IMR-90 (cell line): Measurements from ENCODE around the gene TGM5. TPM values are rescaled to one million over a fixed set of nuclear protein-coding genes. Genes with fewer than 3 reads are reported as not detected.

Source experiments
- ATAC-seq: fragments of 200-7000 bp; cut with Tn5 transposase; 2 replicates; pipeline ENCODE4 v1.9.1; 2020; ENCODE audit warnings: low read depth, mild to moderate bottlenecking, moderate library complexity
- BruUV-seq: library from RNA; stranded (reverse); fragments of 400-500 nt; replicated peaks from 2 replicates; lab custom pipeline; 2021; lab: Mats Ljungman, UMichigan
- CTCF ChIA-PET: fragments of 300-600 bp; formaldehyde crosslinking; extraction: SDS; loops from one replicate; lab custom pipeline; 2021; ENCODE audit warnings: antibody characterized with exemption; lab: Yijun Ruan, JAX
- POLR2A ChIA-PET: fragments of 300-600 bp; sonication (Branson Sonifier 250); formaldehyde crosslinking; loops from one replicate; lab custom pipeline; 2022; ENCODE audit warnings: antibody characterized with exemption; ENCODE audit not compliant: unreplicated experiment; lab: Charles Lee
- DNase-seq: peaks from one replicate; pipeline ENCODE4 v3.0.0; 2013
- H2AFZ ChIP-seq: replicated peaks from 2 replicates; pipeline ENCODE3; 2013; ENCODE audit warnings: low read length, mild to moderate bottlenecking; ENCODE audit not compliant: poor library complexity
- H2AK5ac ChIP-seq: 2 replicates; pipeline ENCODE4 v1.6.1; 2013; ENCODE audit warnings: low read depth, low read length, inconsistent platforms
- H2AK9ac ChIP-seq: replicated peaks from 2 replicates; pipeline ENCODE3; 2013; ENCODE audit warnings: mild to moderate bottlenecking, low read depth, low read length, moderate library complexity; ENCODE audit not compliant: poor library complexity
- H2BK120ac ChIP-seq: 2 replicates; pipeline ENCODE4 v1.6.1; 2013; ENCODE audit warnings: low read depth, low read length, inconsistent platforms
- H2BK15ac ChIP-seq: 3 replicates; pipeline ENCODE4 v1.6.1; 2013; ENCODE audit warnings: low read depth, low read length, inconsistent platforms
- H2BK20ac ChIP-seq: 2 replicates; pipeline ENCODE4 v1.6.1; 2013; ENCODE audit warnings: low read depth, mild to moderate bottlenecking, inconsistent platforms, low read length, moderate library complexity
- H2BK5ac ChIP-seq: 2 replicates; pipeline ENCODE4 v1.6.1; 2013; ENCODE audit warnings: mild to moderate bottlenecking, low read depth, low read length, inconsistent platforms; ENCODE audit not compliant: poor library complexity, severe bottlenecking
- H3K14ac ChIP-seq: replicated peaks from 2 replicates; pipeline ENCODE4 v1.6.1; 2013; ENCODE audit warnings: low read depth, low read length, inconsistent platforms
- H3K18ac ChIP-seq: 2 replicates; pipeline ENCODE4 v1.6.1; 2013; ENCODE audit warnings: low read depth, low read length, control low read depth
- H3K23ac ChIP-seq: 2 replicates; pipeline ENCODE4 v1.6.1; 2013; ENCODE audit warnings: low read depth, low read length, inconsistent platforms
- H3K27ac ChIP-seq: 2 replicates; pipeline ENCODE4 v1.5.1; 2013; ENCODE audit warnings: mild to moderate bottlenecking, control low read depth, low read length; ENCODE audit not compliant: insufficient read depth
- H3K27me3 ChIP-seq: 2 replicates; pipeline ENCODE4 v1.6.1; 2013; ENCODE audit warnings: low read length; ENCODE audit not compliant: control insufficient read depth, insufficient read depth
- H3K36me3 ChIP-seq: 2 replicates; pipeline ENCODE4 v1.6.1; 2013; ENCODE audit warnings: low read length, mixed read lengths; ENCODE audit not compliant: control insufficient read depth, insufficient read depth
- H3K4ac ChIP-seq: 2 replicates; pipeline ENCODE4 v1.6.1; 2013; ENCODE audit warnings: low read depth, low read length, inconsistent platforms
- H3K4me1 ChIP-seq: 2 replicates; pipeline ENCODE4 v1.6.1; 2013; ENCODE audit warnings: low read length, mixed read lengths; ENCODE audit not compliant: control insufficient read depth, insufficient read depth
- H3K4me2 ChIP-seq: 2 replicates; pipeline ENCODE4 v1.6.1; 2013; ENCODE audit warnings: low read depth, mild to moderate bottlenecking, control low read depth, low read length, moderate library complexity
- H3K4me3 ChIP-seq: 2 replicates; pipeline ENCODE4 v1.5.1; 2013; ENCODE audit warnings: low read depth, mild to moderate bottlenecking, control low read depth, low read length, moderate library complexity; ENCODE audit not compliant: insufficient read depth
- H3K56ac ChIP-seq: 2 replicates; pipeline ENCODE4 v1.6.1; 2013; ENCODE audit warnings: low read length, inconsistent platforms; ENCODE audit not compliant: insufficient read depth; ENCODE audit errors: extremely low read depth
- H3K79me1 ChIP-seq, 2 experiments: 2 replicates each; pipeline ENCODE4 v1.6.1; 2013; ENCODE audit warnings: low read length in 2 of 2, inconsistent platforms in 1 of 2, low read depth in 1 of 2
- H3K9ac ChIP-seq: 2 replicates; pipeline ENCODE4 v1.6.1; 2013; ENCODE audit warnings: low read depth, low read length, control low read depth
- H3K9me1 ChIP-seq: 2 replicates; pipeline ENCODE4 v1.6.1; 2013; ENCODE audit warnings: low read length, inconsistent platforms; ENCODE audit not compliant: insufficient read depth
- H3K9me3 ChIP-seq: 2 replicates; pipeline ENCODE4 v1.6.1; 2013; ENCODE audit warnings: low read length; ENCODE audit not compliant: control insufficient read depth, insufficient read depth
- H4K20me1 ChIP-seq: 2 replicates; pipeline ENCODE4 v1.6.1; 2013; ENCODE audit warnings: low read length, inconsistent platforms; ENCODE audit not compliant: insufficient read depth
- H4K5ac ChIP-seq: 2 replicates; pipeline ENCODE4 v1.6.1; 2013; ENCODE audit warnings: mild to moderate bottlenecking, low read depth, low read length, control low read depth
- H4K8ac ChIP-seq, 2 experiments: 2 replicates each; pipeline ENCODE4 v1.6.1; 2013; ENCODE audit warnings: low read depth in 2 of 2, low read length in 2 of 2, control low read depth in 1 of 2, inconsistent platforms in 1 of 2
- H4K91ac ChIP-seq: 2 replicates; pipeline ENCODE4 v1.6.1; 2013; ENCODE audit warnings: low read depth, low read length, inconsistent platforms; ENCODE audit not compliant: insufficient read depth
- CEBPB ChIP-seq: IDR thresholded peaks from 2 replicates; pipeline ENCODE4 v1.6.1; 2012; ENCODE audit warnings: low read depth, low read length, improper control_type of control experiment
- FOS ChIP-seq: fragments of 150-350 bp; IDR thresholded peaks from 2 replicates; pipeline ENCODE4 v1.6.1; 2016; ENCODE audit warnings: low read depth, low read length
- MAZ ChIP-seq: IDR thresholded peaks from 2 replicates; pipeline ENCODE4 v1.6.1; 2012; ENCODE audit warnings: low read depth, mild to moderate bottlenecking, low read length, improper control_type of control experiment, moderate library complexity, borderline replicate concordance
- MXI1 ChIP-seq: IDR thresholded peaks from 2 replicates; pipeline ENCODE4 v1.6.1; 2012; ENCODE audit warnings: low read depth, mild to moderate bottlenecking, low read length, moderate library complexity, borderline replicate concordance
- WGBS, 2 experiments: methylation state at CpG; one replicate each; pipeline versions ENCODE4 v1.1.5 to v1.1.7; 2013; ENCODE audit warnings: missing lambda C conversion rate in 2 of 2; ENCODE audit not compliant: insufficient read length in 1 of 2; ENCODE audit errors: extremely low coverage in 2 of 2; 5-methylcytosine and 5-hydroxymethylcytosine counted together
- dilution Hi-C: fragments of 300-500 bp; cut with HindIII; formaldehyde crosslinking; loops from one replicate; pipeline ENCODE4 v1.14.3; 2018; ENCODE audit warnings: low sequenced_read_pairs; ENCODE audit not compliant: unreplicated experiment
- in situ Hi-C: fragments of 300-500 bp; cut with MboI; formaldehyde crosslinking; loops from 3 replicates; pipeline ENCODE4 v1.14.3; 2019; ENCODE audit warnings: low sequenced_read_pairs, inconsistent platforms, mixed read lengths
- intact Hi-C: fragments of 100-400 bp; cut with micrococcal nuclease; formaldehyde crosslinking; loops from 2 replicates; pipeline ENCODE4 v1.10.0; 2022
- polyA plus RNA-seq, 3 experiments: library from polyadenylated mRNA; depleted of rRNA; stranded (reverse); fragments of >200 nt; gene quantifications; 2 replicates each; pipeline ENCODE4 v1.2.3, GENCODE V29; 2012; ENCODE audit warnings: low replicate concordance in 1 of 3
- total RNA-seq: library from RNA; depleted of rRNA; stranded (reverse); fragments of >200 nt; gene quantifications from 2 replicates; pipeline ENCODE4 v1.2.3, GENCODE V29; 2012
- TF ChIP-seq, protein P1 (sequence below): conservative IDR thresholded peaks from 2 replicates; pipeline ENCODE4 v1.5.1; 2012; ENCODE audit warnings: mild to moderate bottlenecking, low read depth, low read length, improper control_type of control experiment
- TF ChIP-seq, protein P2 (sequence below): fragments of 150-350 bp; IDR thresholded peaks from 2 replicates; pipeline ENCODE4 v1.6.1; 2017; ENCODE audit warnings: mild to moderate bottlenecking, antibody characterized with exemption, low read length, low read depth

Gene TGM5
- total and polyA plus RNA-seq, 2 of the 4 experiments (the other 2 are of a cell fraction): not detected

DNA sequence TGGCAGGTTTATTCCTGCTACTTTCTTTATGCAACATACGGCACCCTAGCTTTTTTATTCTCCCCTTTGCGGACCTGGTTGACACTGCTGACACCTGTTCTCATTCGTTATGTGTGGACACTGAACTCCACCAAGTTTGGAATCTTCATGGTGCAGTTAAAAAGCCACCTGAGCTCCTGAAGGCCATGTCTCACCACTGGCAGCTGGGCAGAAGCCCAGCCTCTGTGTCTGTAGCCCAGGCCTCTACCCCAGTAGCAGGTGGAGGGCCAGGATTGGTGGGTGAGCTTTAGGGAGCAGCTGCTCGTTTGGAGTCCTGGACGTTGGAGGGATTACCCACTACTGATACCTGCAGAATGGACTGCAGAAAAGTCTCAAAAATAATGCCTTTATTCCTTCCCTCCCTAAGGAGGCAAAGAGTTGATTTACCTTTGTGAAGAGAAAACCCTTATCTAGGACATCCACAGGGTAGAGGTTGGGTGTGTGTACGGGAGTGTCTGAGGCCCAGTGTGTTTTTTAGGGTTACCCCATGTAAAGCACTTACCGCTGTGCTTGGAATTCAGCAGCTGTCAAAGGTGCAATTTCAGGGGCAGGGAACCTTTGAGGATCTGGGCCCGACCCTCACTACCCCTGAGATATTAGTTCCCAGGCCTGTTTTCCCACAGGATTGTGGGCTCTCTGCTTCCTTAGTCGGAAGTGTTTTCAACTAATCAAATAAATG lies 82.2 kb downstream of the TGM5 start (continued):
- TF ChIP-seq CEBPB: no peak

DNA sequence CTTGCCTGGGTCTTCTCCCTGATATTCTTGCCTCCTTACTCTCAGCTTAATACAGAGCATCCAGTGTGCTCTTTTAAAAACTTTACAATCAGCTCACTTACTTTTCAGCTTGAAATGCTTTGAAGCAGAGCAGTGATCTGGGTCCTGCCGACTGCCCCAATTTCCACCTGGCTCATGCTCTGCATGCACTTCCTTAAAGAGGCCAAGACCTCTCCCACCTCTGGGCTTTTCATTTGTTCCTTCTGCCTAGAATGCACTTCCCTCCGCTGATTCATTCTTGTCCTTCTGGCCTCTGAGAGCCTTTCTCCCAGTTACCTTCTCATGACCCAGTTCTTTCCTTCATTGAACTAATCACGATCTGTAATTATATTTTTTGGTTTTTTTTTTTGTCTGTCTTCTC lies 83.5 kb downstream of the TGM5 start:
- CTCF ChIA-PET: no interaction called here
- BruUV-seq: no TSS peak
- in situ Hi-C loops: no loop called here

More for the DNA sequence above, 83.5 kb downstream of the TGM5 start:
- no peak overlapping the region for H4K5ac ChIP-seq
- WGBS, 2 experiments: 100% methylated on average over 1 of the region's 3 CpGs; no CpG with 5 or more reads in 1 of the 2 experiments
- no peak overlapping the region for H3K9ac ChIP-seq
- H3K56ac ChIP-seq: no peak overlapping the region
- intact Hi-C loops (loop anchor here (5.0 to 10.0 kb wide), 2 partner anchors 36 to 88 kb away; no protein-coding TSS in a partner anchor), dilution Hi-C loops (no loop called here)
- no peak overlapping the region for H3K4me3 ChIP-seq
- no peak overlapping the region for H3K4ac ChIP-seq
- no peak overlapping the region for H3K18ac ChIP-seq
- no peak overlapping the region for H2AFZ ChIP-seq
- H3K36me3 ChIP-seq: no peaks in the 10 kb centered on the region
- no peak overlapping the region for H3K27ac ChIP-seq
- peaks cover 8 to 10% of the 10 kb centered on the region in 2 experiments for H3K79me1 ChIP-seq
- no peak overlapping the region for H3K14ac ChIP-seq
- POLR2A ChIA-PET: no interaction called here
- no peak overlapping the region for H2AK9ac ChIP-seq
- H2BK5ac ChIP-seq: no peak overlapping the region
- no peaks in the 10 kb centered on the region for H3K27me3 ChIP-seq
- no peak overlapping the region for H2BK20ac ChIP-seq
- H3K9me1 ChIP-seq: peaks cover 7% of the 10 kb centered on the region; the same call in 1 of the 2 replicates
- H3K4me2 ChIP-seq: no peak overlapping the region
- ATAC-seq (no peak), DNase-seq (no peak)
- no peak overlapping the region for H2AK5ac ChIP-seq
- no peaks in the 10 kb centered on the region for H4K20me1 ChIP-seq
- no peak overlapping the region for H4K8ac ChIP-seq
- no peak for TF ChIP-seq CEBPB
- TF ChIP-seq MXI1: no peak
- TF ChIP-seq, protein P1, sequence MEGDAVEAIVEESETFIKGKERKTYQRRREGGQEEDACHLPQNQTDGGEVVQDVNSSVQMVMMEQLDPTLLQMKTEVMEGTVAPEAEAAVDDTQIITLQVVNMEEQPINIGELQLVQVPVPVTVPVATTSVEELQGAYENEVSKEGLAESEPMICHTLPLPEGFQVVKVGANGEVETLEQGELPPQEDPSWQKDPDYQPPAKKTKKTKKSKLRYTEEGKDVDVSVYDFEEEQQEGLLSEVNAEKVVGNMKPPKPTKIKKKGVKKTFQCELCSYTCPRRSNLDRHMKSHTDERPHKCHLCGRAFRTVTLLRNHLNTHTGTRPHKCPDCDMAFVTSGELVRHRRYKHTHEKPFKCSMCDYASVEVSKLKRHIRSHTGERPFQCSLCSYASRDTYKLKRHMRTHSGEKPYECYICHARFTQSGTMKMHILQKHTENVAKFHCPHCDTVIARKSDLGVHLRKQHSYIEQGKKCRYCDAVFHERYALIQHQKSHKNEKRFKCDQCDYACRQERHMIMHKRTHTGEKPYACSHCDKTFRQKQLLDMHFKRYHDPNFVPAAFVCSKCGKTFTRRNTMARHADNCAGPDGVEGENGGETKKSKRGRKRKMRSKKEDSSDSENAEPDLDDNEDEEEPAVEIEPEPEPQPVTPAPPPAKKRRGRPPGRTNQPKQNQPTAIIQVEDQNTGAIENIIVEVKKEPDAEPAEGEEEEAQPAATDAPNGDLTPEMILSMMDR: no peak
- no peak for TF ChIP-seq MAZ
- TF ChIP-seq, protein P2, sequence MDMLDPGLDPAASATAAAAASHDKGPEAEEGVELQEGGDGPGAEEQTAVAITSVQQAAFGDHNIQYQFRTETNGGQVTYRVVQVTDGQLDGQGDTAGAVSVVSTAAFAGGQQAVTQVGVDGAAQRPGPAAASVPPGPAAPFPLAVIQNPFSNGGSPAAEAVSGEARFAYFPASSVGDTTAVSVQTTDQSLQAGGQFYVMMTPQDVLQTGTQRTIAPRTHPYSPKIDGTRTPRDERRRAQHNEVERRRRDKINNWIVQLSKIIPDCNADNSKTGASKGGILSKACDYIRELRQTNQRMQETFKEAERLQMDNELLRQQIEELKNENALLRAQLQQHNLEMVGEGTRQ: no peak
- no peak for TF ChIP-seq FOS
- H3K4me1 ChIP-seq: no peaks in the 10 kb centered on the region
- no peak overlapping the region for H2BK15ac ChIP-seq
- no peak overlapping the region for H4K91ac ChIP-seq
- H3K9me3 ChIP-seq: no peaks in the 10 kb centered on the region
- H2BK120ac ChIP-seq: no peak overlapping the region
- no peak overlapping the region for H3K23ac ChIP-seq
